Measurements from ENCODE around the gene ERGIC2.

Gene ERGIC2

DNA sequence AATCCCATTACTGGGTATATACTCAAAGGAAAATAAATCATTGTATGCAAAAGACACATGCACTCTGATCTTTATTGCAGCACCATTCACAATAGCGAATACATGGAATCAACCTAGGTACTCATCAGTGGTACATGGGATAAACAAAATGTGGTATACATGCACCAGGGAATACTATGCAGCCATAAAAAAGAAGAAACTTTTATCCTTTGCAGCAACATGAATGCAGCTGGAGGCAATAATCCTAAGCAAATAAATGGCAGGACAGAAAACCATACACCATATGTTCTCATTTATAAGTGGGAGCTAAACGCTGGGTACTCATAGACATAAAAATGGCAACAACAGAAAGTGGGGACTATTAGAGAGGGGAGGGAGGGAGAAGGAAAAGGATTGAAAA, 15.9 kb downstream of the ERGIC2 start:
- Histone ChIP-seq H3K27ac (replicated peaks) (no peak overlapping the region), H3K27me3 (ENCODE audit: insufficient read depth, poor library complexity, severe bottlenecking) (no peaks in the 10 kb centered on the region), H3K4me3 (replicated peaks; ENCODE audit: insufficient read depth, low read length) (no peak overlapping the region)
- no peak for TF ChIP-seq REST (IDR thresholded peaks at IDR 0.05; ENCODE audit: insufficient replicate concordance, low read depth)
- TF ChIP-seq, protein P1, sequence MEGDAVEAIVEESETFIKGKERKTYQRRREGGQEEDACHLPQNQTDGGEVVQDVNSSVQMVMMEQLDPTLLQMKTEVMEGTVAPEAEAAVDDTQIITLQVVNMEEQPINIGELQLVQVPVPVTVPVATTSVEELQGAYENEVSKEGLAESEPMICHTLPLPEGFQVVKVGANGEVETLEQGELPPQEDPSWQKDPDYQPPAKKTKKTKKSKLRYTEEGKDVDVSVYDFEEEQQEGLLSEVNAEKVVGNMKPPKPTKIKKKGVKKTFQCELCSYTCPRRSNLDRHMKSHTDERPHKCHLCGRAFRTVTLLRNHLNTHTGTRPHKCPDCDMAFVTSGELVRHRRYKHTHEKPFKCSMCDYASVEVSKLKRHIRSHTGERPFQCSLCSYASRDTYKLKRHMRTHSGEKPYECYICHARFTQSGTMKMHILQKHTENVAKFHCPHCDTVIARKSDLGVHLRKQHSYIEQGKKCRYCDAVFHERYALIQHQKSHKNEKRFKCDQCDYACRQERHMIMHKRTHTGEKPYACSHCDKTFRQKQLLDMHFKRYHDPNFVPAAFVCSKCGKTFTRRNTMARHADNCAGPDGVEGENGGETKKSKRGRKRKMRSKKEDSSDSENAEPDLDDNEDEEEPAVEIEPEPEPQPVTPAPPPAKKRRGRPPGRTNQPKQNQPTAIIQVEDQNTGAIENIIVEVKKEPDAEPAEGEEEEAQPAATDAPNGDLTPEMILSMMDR (IDR thresholded peaks at IDR 0.05; ENCODE audit: insufficient read depth, low read length): no peak
- TF ChIP-seq GABPA (IDR thresholded peaks at IDR 0.05; ENCODE audit: low read depth): no peak
- TF ChIP-seq POLR2AphosphoS5 (IDR thresholded peaks at IDR 0.05; ENCODE audit: low read depth): no peak
- TF ChIP-seq SPI1 (IDR thresholded peaks at IDR 0.05; ENCODE audit: borderline replicate concordance, low read depth): no peak
- no peak for DNase-seq (ENCODE audit: low read depth in 1 of 2, low spot score in 1 of 2)

GRCh38 chr12:29354954-29355353, 26.0 kb downstream of the ERGIC2 start:
- no peak for TF ChIP-seq POLR2AphosphoS5 (IDR thresholded peaks at IDR 0.05; ENCODE audit: low read depth)
- no peak for TF ChIP-seq GABPA (IDR thresholded peaks at IDR 0.05; ENCODE audit: low read depth)
- no peak for TF ChIP-seq REST (IDR thresholded peaks at IDR 0.05; ENCODE audit: insufficient replicate concordance, low read depth)
- TF ChIP-seq, protein P1 (IDR thresholded peaks at IDR 0.05; ENCODE audit: insufficient read depth, low read length): no peak
- TF ChIP-seq SPI1 (IDR thresholded peaks at IDR 0.05; ENCODE audit: borderline replicate concordance, low read depth): no peak
- Histone ChIP-seq H3K27ac (replicated peaks) (no peak overlapping the region), H3K27me3 (ENCODE audit: insufficient read depth, poor library complexity, severe bottlenecking) (no peaks in the 10 kb centered on the region), H3K4me3 (replicated peaks; ENCODE audit: insufficient read depth, low read length) (no peak overlapping the region)
- no peak for DNase-seq (ENCODE audit: low read depth in 1 of 2, low spot score in 1 of 2)

DNA sequence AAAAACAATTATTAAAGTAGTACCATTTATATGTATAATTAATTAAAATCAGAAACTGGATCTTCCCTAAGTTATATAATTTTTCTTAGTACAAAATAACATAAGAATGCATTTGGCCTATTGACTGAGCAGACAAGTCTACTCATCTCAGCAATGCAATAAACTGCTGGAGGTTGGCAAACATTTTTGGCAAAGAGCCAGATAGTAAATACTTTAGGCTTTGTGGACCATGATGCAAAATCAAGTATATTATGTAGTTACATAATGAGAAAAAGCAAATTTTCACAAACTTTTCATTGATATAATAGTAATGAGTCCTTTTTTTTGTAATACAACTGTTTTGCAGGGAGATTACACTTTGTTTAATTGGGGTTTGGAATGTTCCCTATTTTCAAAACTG, 30.9 kb downstream of the ERGIC2 start:
- Histone ChIP-seq H3K27me3 (ENCODE audit: insufficient read depth, poor library complexity, severe bottlenecking) (no peaks in the 10 kb centered on the region), H3K4me3 (replicated peaks; ENCODE audit: insufficient read depth, low read length) (no peak overlapping the region), H3K27ac (replicated peaks) (no peak overlapping the region)
- DNase-seq (ENCODE audit: low read depth in 1 of 2, low spot score in 1 of 2): no peak
- no peak for TF ChIP-seq SPI1 (IDR thresholded peaks at IDR 0.05; ENCODE audit: borderline replicate concordance, low read depth)

- Histone ChIP-seq H3K27ac (replicated peaks) (no peak overlapping the region), H3K27me3 (ENCODE audit: insufficient read depth, poor library complexity, severe bottlenecking) (no peaks in the 10 kb centered on the region), H3K4me3 (replicated peaks; ENCODE audit: insufficient read depth, low read length) (no peak overlapping the region)
- TF ChIP-seq GABPA (IDR thresholded peaks at IDR 0.05; ENCODE audit: low read depth) (no peak), SPI1 (IDR thresholded peaks at IDR 0.05; ENCODE audit: borderline replicate concordance, low read depth) (no peak)
- TF ChIP-seq, protein P1 (IDR thresholded peaks at IDR 0.05; ENCODE audit: insufficient read depth, low read length): no peak
- no peak for DNase-seq (ENCODE audit: low read depth in 1 of 2, low spot score in 1 of 2)
These were observed 34.1 kb downstream of the ERGIC2 start for GRCh38 chr12:29346769-29347421.
